ENCODE data around the gene ZNF81.
"Not testable (repeated sequence)": the region's sequence is repeated elsewhere in the genome, so short reads cannot be mapped to it uniquely, and the experiment has no call there.

The ZNF81 gene

DNA sequence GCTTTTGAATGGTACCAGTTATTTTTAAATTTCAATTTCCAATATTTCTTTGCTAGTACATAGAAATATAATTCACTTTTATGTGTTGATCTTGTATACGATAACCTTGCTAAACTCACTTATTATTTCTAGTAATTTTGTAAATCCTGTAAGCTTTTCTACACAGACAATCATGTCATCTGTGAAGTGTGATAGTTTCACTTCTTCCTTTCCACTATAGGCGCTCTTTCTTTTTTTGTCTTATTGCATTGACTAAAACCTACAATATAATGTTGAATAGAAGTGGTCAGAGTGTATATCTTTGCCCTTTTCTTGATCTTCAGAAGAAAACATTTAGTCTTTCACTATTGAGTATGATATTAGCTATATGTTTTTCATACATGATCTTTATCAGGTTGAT lies 90.5 kb downstream of the ZNF81 start:
- H3K4me3 ChIP-seq (ENCODE audit: control insufficient read depth, low read depth, low read length), result no peak overlapping the region
- TF ChIP-seq, protein P1, sequence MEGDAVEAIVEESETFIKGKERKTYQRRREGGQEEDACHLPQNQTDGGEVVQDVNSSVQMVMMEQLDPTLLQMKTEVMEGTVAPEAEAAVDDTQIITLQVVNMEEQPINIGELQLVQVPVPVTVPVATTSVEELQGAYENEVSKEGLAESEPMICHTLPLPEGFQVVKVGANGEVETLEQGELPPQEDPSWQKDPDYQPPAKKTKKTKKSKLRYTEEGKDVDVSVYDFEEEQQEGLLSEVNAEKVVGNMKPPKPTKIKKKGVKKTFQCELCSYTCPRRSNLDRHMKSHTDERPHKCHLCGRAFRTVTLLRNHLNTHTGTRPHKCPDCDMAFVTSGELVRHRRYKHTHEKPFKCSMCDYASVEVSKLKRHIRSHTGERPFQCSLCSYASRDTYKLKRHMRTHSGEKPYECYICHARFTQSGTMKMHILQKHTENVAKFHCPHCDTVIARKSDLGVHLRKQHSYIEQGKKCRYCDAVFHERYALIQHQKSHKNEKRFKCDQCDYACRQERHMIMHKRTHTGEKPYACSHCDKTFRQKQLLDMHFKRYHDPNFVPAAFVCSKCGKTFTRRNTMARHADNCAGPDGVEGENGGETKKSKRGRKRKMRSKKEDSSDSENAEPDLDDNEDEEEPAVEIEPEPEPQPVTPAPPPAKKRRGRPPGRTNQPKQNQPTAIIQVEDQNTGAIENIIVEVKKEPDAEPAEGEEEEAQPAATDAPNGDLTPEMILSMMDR (IDR thresholded peaks at IDR 0.05; ENCODE audit: control insufficient read depth, insufficient read depth, low read depth, low read length, missing control alignments), result no peak
- no peak for DNase-seq (ENCODE audit: low read depth)

DNA sequence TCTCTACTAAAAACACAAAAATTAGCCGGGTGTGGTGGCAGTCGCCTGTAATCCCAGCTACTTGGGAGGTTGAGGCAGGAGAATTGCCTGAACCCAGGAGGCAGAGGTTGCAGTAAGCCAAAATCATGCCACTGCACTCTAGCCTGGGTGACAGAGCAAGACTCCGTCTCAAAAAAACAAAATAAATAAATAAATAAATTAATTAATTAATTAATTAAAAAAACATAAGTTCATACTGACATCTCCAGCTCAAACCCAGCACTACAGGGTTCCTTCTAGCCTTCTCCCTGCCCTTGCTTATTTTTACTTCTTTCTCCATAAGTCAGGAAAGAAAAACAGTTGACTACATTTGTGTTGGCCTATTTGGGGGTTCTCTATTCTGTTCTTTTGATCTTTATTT lies 95.3 kb downstream of the ZNF81 start:
- H3K4me3 ChIP-seq (ENCODE audit: control insufficient read depth, low read depth, low read length); DNase-seq (ENCODE audit: low read depth): not testable (repeated sequence)

DNA sequence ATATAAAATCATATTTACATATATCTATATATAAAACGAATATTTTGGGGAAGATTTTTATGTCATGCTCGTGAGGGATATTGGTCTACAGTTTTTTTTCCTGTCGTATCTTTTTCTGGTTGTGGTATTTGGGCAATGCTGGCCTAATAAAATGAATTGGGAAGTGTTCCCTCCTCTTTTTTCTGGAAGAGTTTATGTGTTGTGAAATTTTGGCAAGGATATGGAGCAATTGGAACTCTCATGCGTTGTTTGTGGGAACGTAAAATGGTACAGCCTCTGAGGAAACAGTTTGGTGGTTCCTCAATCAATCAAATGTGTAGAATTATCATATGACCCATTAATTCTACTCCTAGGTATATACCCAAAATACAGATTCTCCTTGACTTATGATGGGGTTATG lies 97.2 kb downstream of the ZNF81 start:
- TF ChIP-seq, protein P1 (IDR thresholded peaks at IDR 0.05; ENCODE audit: control insufficient read depth, insufficient read depth, low read depth, low read length, missing control alignments), result no peak
- H3K4me3 ChIP-seq (ENCODE audit: control insufficient read depth, low read depth, low read length), result no peak overlapping the region
- no peak for DNase-seq (ENCODE audit: low read depth)

DNA sequence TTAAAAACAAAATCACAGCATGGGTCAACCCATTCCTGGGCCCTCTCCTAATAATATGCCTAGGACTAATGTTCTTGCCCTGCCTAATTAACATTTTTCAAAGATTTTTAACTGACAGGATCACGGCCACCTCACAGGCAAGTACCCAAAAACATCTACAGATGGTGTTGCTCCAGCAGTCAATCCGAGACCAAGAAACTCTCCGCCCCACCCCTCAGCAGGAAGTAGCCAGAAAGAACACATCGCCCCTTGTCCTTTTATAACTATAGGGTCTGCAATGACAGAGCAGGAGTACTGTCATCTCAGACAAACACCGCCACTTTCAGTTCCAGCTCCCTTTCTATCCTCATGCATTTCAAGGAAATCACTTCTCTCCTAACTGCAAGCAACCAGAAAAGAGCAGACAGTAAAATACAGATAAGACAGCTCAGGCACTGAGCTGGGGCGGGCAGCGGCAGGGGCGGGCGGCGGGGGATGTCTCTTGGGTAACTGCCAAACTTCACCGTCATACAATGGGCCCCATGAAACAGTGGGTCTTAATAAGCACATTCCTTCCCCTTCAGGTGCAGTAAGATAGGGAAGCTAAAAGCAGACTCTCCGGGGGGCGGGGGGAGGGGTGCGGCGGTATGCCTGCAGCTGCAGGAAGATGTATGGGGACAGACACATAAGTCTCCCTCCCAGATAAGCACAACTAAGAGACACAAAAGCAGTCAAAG lies 99.7 kb downstream of the ZNF81 start:
- no peak for DNase-seq (ENCODE audit: low read depth)
- TF ChIP-seq, protein P1 (IDR thresholded peaks at IDR 0.05; ENCODE audit: control insufficient read depth, insufficient read depth, low read depth, low read length, missing control alignments), result no peak
- H3K4me3 ChIP-seq (ENCODE audit: control insufficient read depth, low read depth, low read length), result no peak overlapping the region

DNA sequence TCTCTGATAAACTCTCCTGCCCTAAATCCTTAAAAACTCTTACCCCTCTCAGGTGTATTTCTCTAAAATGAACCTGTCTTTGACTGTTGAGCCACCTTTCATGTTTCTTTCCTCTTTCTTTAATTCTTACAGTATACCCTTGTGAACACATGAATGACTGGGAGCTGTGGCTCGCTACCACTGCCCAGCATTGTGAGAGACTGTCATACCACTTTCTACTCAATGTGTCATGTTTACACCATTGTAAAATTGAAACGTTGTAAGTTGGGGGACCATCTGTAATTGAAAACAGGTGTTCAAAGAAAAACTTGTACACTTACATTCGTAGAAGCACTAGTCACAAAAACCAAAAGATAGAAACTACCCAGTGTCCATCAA lies 100.2 kb downstream of the ZNF81 start:
- TF ChIP-seq, protein P1 (IDR thresholded peaks at IDR 0.05; ENCODE audit: control insufficient read depth, insufficient read depth, low read depth, low read length, missing control alignments), result no peak
- no peak overlapping the region for H3K4me3 ChIP-seq (ENCODE audit: control insufficient read depth, low read depth, low read length)
- DNase-seq (ENCODE audit: low read depth), result no peak

DNA sequence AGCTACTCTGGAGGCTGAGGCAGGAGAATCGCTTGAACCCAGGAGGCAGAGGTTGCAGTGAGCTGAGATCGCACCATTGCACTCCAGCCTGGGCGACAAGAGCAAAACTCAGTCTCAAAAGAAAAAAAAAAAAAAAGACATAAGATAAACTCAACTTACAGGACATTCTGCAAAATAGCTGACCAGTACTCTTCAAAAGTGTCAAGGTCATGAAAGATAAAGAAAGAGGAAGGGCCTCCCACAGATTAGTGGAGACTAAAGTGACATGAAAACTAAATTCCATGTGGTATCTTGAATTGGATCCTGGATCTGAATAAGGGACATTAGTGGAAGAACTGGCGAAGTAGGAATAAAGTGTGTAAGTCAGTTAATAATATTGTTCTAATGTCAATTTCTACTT lies 103.7 kb downstream of the ZNF81 start:
- H3K4me3 ChIP-seq (ENCODE audit: control insufficient read depth, low read depth, low read length), result no peak overlapping the region
- no peak for DNase-seq (ENCODE audit: low read depth)
- TF ChIP-seq, protein P1 (IDR thresholded peaks at IDR 0.05; ENCODE audit: control insufficient read depth, insufficient read depth, low read depth, low read length, missing control alignments), result no peak

DNA sequence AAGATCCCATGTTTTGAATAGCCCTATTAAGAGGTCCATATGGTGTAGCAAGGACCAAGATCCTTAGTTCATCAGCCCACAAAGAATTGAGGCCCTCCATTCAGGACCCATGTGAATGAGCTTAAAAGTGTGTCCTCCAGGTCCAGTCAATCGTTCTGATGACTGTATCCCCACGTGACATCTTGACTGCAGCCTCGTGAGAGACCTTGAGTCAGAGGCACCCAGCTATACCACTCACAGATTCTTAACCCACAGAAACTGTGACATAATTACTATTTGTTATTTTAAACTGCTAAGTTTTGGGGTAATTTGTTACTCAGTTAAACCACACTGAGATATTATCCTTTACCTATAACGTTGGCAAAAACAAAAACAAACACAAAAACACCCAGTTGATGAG lies 104.7 kb downstream of the ZNF81 start:
- TF ChIP-seq, protein P1 (IDR thresholded peaks at IDR 0.05; ENCODE audit: control insufficient read depth, insufficient read depth, low read depth, low read length, missing control alignments), result no peak
- no peak for DNase-seq (ENCODE audit: low read depth)

DNA sequence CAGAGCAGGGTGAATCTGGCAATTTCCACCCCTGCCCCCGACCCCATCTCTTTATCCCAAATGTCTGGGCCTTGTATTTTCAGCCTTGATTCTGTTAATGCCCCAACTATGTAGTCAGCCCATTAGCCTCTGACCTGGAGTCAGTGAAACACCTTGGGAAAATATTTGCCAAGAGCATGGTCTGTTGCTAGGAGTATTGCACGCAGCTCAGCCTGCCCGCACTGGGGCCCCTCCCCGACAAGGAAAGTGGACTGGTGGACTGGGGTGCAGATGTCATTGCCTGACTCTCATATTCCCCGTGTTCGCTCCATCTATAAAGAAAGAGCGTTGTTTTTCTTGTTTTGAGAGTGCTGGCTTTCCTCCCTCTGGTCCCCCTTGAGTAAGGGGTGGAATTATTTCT lies 118.6 kb downstream of the ZNF81 start:
- DNase-seq (ENCODE audit: low read depth); H3K4me3 ChIP-seq (ENCODE audit: control insufficient read depth, low read depth, low read length): not testable (repeated sequence)

More for the DNA sequence above, 104.7 kb downstream of the ZNF81 start:
- no peak overlapping the region for H3K4me3 ChIP-seq (ENCODE audit: control insufficient read depth, low read depth, low read length)
